Effector memory CD4-positive, alpha-beta T cell (primary cell): ENCODE measurements around the gene OSBPL8.

ENCODE experiments used
- DNase-seq, 3 donors: peaks; one replicate each; pipeline ENCODE4 v3.0.0-alpha.2; 2020
- H3K27ac ChIP-seq: 2 replicates; pipeline ENCODE4 v1.7.0; 2013; ENCODE audit warnings: mild to moderate bottlenecking, low read length, moderate library complexity; ENCODE audit not compliant: insufficient read depth, poor library complexity, severe bottlenecking
- H3K27me3 ChIP-seq: replicated peaks from 2 replicates; pipeline ENCODE4 v1.7.0; 2013; ENCODE audit warnings: mild to moderate bottlenecking, low read length; ENCODE audit not compliant: insufficient read depth, control insufficient read depth, poor library complexity, severe bottlenecking
- H3K36me3 ChIP-seq: 2 replicates; pipeline ENCODE4 v1.7.0; 2013; ENCODE audit warnings: mild to moderate bottlenecking, low read length, moderate library complexity; ENCODE audit not compliant: control insufficient read depth, insufficient read depth
- H3K4me1 ChIP-seq: 2 replicates; pipeline ENCODE4 v1.7.0; 2013; ENCODE audit warnings: low read length, mild to moderate bottlenecking; ENCODE audit not compliant: control insufficient read depth, insufficient read depth, poor library complexity, severe bottlenecking
- H3K4me3 ChIP-seq: 2 replicates; pipeline ENCODE4 v1.7.0; 2013; ENCODE audit warnings: low read length, low read depth, mild to moderate bottlenecking; ENCODE audit not compliant: insufficient read depth, poor library complexity, severe bottlenecking
- H3K9me3 ChIP-seq: 2 replicates; pipeline ENCODE4 v1.7.0; 2013; ENCODE audit warnings: mild to moderate bottlenecking, low read length, moderate library complexity; ENCODE audit not compliant: control insufficient read depth

The OSBPL8 gene

GRCh38 chr12:76308866-76309265 lies 250.7 kb downstream of the OSBPL8 start:
- Histone ChIP-seq H3K4me1 (no peaks in the 10 kb centered on the region), H3K27me3 (no peaks in the 10 kb centered on the region), H3K36me3 (no peaks in the 10 kb centered on the region), H3K9me3 (no peaks in the 10 kb centered on the region), H3K27ac (no peak overlapping the region), H3K4me3 (no peak overlapping the region)
- DNase-seq = no peak

GRCh38 chr12:76307083-76307482 lies 252.5 kb downstream of the OSBPL8 start:
- H3K4me3 ChIP-seq = no peak overlapping the region
- DNase-seq = no peak
- no peak overlapping the region for H3K27ac ChIP-seq
- no peaks in the 10 kb centered on the region for H3K27me3 ChIP-seq
- no peaks in the 10 kb centered on the region for H3K4me1 ChIP-seq
- no peaks in the 10 kb centered on the region for H3K36me3 ChIP-seq
- H3K9me3 ChIP-seq = no peaks in the 10 kb centered on the region

- Histone ChIP-seq H3K4me3 (no peak overlapping the region), H3K36me3 (no peaks in the 10 kb centered on the region), H3K4me1 (no peaks in the 10 kb centered on the region), H3K9me3 (no peaks in the 10 kb centered on the region), H3K27ac (no peak overlapping the region), H3K27me3 (no peaks in the 10 kb centered on the region)
- DNase-seq = no peak
Measured at GRCh38 chr12:76303989-76304460, 255.5 kb downstream of the OSBPL8 start.

GRCh38 chr12:76303365-76303764 lies 256.2 kb downstream of the OSBPL8 start:
- no peaks in the 10 kb centered on the region for H3K27me3 ChIP-seq
- H3K27ac ChIP-seq = no peak overlapping the region
- no peaks in the 10 kb centered on the region for H3K9me3 ChIP-seq
- DNase-seq = no peak
- no peaks in the 10 kb centered on the region for H3K4me1 ChIP-seq
- H3K4me3 ChIP-seq = no peak overlapping the region
- H3K36me3 ChIP-seq = no peaks in the 10 kb centered on the region
